Spleen (tissue), 11 donors: ENCODE results near the gene HIVEP3. TPM values are rescaled to one million over a fixed set of nuclear protein-coding genes. Genes with fewer than 3 reads are reported as not detected.

Experiments
- DNase-seq: peaks from one replicate; pipeline ENCODE4 v3.0.0-alpha.2; 2020
- H3K27ac ChIP-seq, 8 donors: fragments of 200-600 bp; sonication (generic) in 7 of 8; 1 replicate in 4 of 8; 2 replicates in 4 of 8; pipeline versions ENCODE4 v1.5.0 to v1.8.0; 2016 to 2021; ENCODE audit warnings: inconsistent platforms in 4 of 8, mild to moderate bottlenecking in 4 of 8, moderate library complexity in 1 of 8
- H3K27me3 ChIP-seq, 7 donors: fragments of 200-600 bp; sonication (generic) in 6 of 7; replicated peaks in 1 of 7; 1 replicate in 4 of 7; 2 replicates in 3 of 7; pipeline versions ENCODE4 v1.5.0 to v1.8.0; 2016 to 2021; ENCODE audit warnings: inconsistent platforms in 3 of 7, mild to moderate bottlenecking in 1 of 7
- H3K36me3 ChIP-seq, 6 donors: fragments of 200-600 bp; sonication (generic) in 5 of 6; 1 replicate in 4 of 6; 2 replicates in 2 of 6; pipeline versions ENCODE4 v1.5.0 to v1.8.0; 2016 to 2021; ENCODE audit warnings: inconsistent platforms in 2 of 6
- H3K4me1 ChIP-seq, 6 donors: fragments of 200-600 bp; sonication (generic) in 5 of 6; 1 replicate in 3 of 6; 2 replicates in 3 of 6; pipeline versions ENCODE4 v1.5.0 to v1.8.0; 2016 to 2021; ENCODE audit warnings: inconsistent platforms in 3 of 6
- H3K4me3 ChIP-seq, 8 donors: fragments of 200-600 bp; sonication (generic) in 7 of 8; 1 replicate in 4 of 8; 2 replicates in 4 of 8; pipeline versions ENCODE4 v1.5.0 to v1.8.0; 2016 to 2021; ENCODE audit warnings: inconsistent platforms in 4 of 8, mild to moderate bottlenecking in 4 of 8, moderate library complexity in 2 of 8
- H3K9me3 ChIP-seq, 8 donors: fragments of 200-600 bp; sonication (generic) in 7 of 8; 1 replicate in 4 of 8; 2 replicates in 4 of 8; pipeline versions ENCODE4 v1.5.0 to v1.8.0; 2016 to 2021; ENCODE audit warnings: inconsistent platforms in 4 of 8
- POLR2A ChIP-seq, 3 donors: fragments of 450-650 bp; IDR thresholded peaks; one replicate each; pipeline ENCODE4 v1.5.1; 2017; ENCODE audit warnings: antibody characterized with exemption in 3 of 3, mild to moderate bottlenecking in 1 of 3
- POLR2AphosphoS5 ChIP-seq, 3 donors: sonication (generic); formaldehyde crosslinking; IDR thresholded peaks; one replicate each; pipeline ENCODE4 v1.5.1; 2017; ENCODE audit warnings: antibody characterized with exemption in 3 of 3
- WGBS, 5 donors: extraction: QIAGEN DNeasy Blood & Tissue Kit in 3 of 5; methylation state at CpG; one replicate each; pipeline versions ENCODE4 v1.1.5 to v1.1.7; 2013 to 2018; 5-methylcytosine and 5-hydroxymethylcytosine counted together
- intact Hi-C: fragments of 100-400 bp; cut with DNase I; formaldehyde crosslinking; loops from one replicate; pipeline ENCODE4 v1.15.0; 2023; ENCODE audit warnings: low total_unique reads
- polyA plus RNA-seq, 3 donors: library from polyadenylated mRNA; stranded (reverse); fragments of 200-250 nt; gene quantifications; one replicate each; pipeline ENCODE4 v1.2.1, GENCODE V29; 2013
- total RNA-seq, 7 donors: library from RNA; depleted of rRNA in 3 of 7; stranded (reverse); fragments of >200 nt in 3 of 7; fragmentation: NEBNext Ultra II Directional in 4 of 7; extraction: Animal tissue kit (Norgen Biotek cat#: 25700) in 4 of 7; gene quantifications; one replicate each; pipeline versions ENCODE4 v1.1.0 to v1.2.1, GENCODE V29; 2016 to 2021
- TF ChIP-seq, protein P1 (sequence below), 11 experiments: fragments of 200-600 bp in 7 of 11; fragments of 450-650 bp in 4 of 11; sonication (generic) in 4 of 11; IDR thresholded peaks in 8 of 11; conservative IDR thresholded peaks in 3 of 11; 1 replicate in 7 of 11; 2 replicates in 4 of 11; pipeline versions ENCODE4 v1.4.0 to v1.8.0; 2016 to 2021; ENCODE audit warnings: antibody characterized with exemption in 11 of 11, inconsistent platforms in 4 of 11, mild to moderate bottlenecking in 1 of 11
- donor health status: healthy with polysubstance abuse.
- donor health status: DM: no; HTN: no; CAD: no; lungs with moderate emphysema.
- donor health status: DM: no; HTN: no; CAD: no.
- donor health status: Bipolar disorder and iron deficiency.
- donor health status: healthy.
- donor health status: DM: no; HTN: no; CAD: no.
- donor health status: DM: yes; HTN: yes; CAD: no.

HIVEP3 gene
- total and polyA plus RNA-seq, 10 donors = 2.4 to 21.2 (median 8.2) TPM

DNA sequence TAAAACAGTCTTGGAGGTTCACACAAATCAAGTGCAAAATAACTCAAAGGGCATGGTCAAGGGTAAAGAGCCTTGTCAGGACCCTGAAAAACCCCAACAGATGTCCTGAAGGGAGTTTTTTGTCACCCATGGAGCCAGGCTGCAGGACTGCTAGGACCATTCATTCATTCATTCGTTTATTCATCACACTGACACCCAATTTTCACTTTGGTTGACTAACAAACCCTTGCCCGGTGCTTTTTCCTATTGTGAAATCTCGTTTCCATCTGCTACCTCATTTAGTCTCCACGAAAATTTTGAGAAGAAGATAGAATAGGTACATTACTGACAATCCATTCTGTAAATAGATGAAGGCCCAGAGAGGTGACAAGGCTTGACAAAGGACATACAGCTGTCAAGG, 216.0 kb downstream of the HIVEP3 start:
- H3K27ac ChIP-seq = no peak overlapping the region
- H3K27me3 ChIP-seq = no peaks in the 10 kb centered on the region
- intact Hi-C loops = no loop called here
- peaks cover 0 to 11% (median 0%) of the 10 kb centered on the region in 6 donors for H3K4me1 ChIP-seq
- H3K36me3 ChIP-seq = no peaks in the 10 kb centered on the region
- no peak overlapping the region for H3K4me3 ChIP-seq
- TF ChIP-seq POLR2A (IDR thresholded peaks at IDR 0.05) (no peak), POLR2AphosphoS5 (IDR thresholded peaks at IDR 0.05) (no peak)
- TF ChIP-seq, protein P1, sequence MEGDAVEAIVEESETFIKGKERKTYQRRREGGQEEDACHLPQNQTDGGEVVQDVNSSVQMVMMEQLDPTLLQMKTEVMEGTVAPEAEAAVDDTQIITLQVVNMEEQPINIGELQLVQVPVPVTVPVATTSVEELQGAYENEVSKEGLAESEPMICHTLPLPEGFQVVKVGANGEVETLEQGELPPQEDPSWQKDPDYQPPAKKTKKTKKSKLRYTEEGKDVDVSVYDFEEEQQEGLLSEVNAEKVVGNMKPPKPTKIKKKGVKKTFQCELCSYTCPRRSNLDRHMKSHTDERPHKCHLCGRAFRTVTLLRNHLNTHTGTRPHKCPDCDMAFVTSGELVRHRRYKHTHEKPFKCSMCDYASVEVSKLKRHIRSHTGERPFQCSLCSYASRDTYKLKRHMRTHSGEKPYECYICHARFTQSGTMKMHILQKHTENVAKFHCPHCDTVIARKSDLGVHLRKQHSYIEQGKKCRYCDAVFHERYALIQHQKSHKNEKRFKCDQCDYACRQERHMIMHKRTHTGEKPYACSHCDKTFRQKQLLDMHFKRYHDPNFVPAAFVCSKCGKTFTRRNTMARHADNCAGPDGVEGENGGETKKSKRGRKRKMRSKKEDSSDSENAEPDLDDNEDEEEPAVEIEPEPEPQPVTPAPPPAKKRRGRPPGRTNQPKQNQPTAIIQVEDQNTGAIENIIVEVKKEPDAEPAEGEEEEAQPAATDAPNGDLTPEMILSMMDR (IDR thresholded peaks at IDR 0.05 in 8 of 11, conservative IDR thresholded peaks at IDR 0.05 in 3 of 11) = no peak
- WGBS, 5 donors = 45 to 82% (median 64%) methylated on average over 4 of the region's 4 CpGs
- DNase-seq = no peak
- no peaks in the 10 kb centered on the region for H3K9me3 ChIP-seq

DNA sequence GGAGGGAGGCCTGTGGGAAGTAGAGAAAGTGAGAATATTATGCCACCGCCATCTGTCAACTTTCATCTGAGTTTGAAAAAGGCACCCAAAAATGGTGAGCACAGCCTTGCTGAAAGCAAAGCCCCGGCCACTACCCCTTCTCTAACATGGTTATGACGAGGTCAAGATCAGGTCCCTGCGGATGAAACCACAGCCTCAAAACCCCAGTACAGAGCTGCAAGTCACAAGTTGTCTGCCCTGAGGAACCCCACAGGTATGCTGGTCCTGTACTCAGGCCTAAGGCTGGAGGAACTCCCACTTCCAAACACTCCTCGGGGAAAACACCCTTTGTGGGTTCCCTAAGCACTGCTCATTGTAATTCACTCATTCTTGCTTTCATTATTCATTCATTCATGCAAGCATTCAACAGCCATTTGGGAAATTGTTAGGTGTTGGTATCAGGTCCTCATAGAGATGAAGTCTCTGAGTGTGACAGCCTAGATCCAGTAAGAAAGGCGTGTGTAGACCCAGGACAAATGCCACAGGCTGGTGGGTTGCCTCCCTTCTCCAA, 217.7 kb downstream of the HIVEP3 start:
- no peaks in the 10 kb centered on the region for H3K27me3 ChIP-seq
- WGBS, 5 donors = 80 to 87% (median 81%) methylated on average over 6 of the region's 6 CpGs
- no peak overlapping the region for H3K27ac ChIP-seq
- TF ChIP-seq POLR2AphosphoS5 (IDR thresholded peaks at IDR 0.05) = no peak
- TF ChIP-seq POLR2A (IDR thresholded peaks at IDR 0.05) = no peak
- TF ChIP-seq, protein P1 (IDR thresholded peaks at IDR 0.05 in 8 of 11, conservative IDR thresholded peaks at IDR 0.05 in 3 of 11) = no peak
- no peak overlapping the region for H3K4me3 ChIP-seq
- intact Hi-C loops = no loop called here
- no peaks in the 10 kb centered on the region for H3K36me3 ChIP-seq
- H3K4me1 ChIP-seq = peaks cover 0 to 8% (median 0%) of the 10 kb centered on the region in 6 donors
- no peak for DNase-seq
- H3K9me3 ChIP-seq = no peaks in the 10 kb centered on the region

DNA sequence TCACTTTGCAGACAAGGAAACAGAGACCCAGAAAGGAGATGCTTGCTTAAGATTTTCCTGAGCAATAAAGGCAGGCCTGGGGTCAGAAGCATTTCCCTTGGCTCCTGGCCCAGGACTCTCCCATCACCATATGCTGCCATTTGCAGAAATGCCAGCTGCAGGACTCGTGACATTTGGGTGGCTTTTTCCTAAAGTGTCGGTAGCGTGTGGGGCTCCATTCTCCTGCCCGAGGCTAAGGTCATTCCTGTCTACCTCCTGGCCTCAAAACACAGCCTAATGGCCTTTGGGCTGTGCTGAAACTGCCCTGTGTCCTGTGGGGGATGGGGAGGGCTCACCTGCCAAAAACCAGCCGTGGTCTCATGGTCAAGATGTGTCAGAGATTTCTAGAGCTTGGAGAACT, 218.1 kb downstream of the HIVEP3 start:
- intact Hi-C loops = no loop called here
- Histone ChIP-seq H3K4me3 (no peak overlapping the region), H3K27ac (no peak overlapping the region), H3K36me3 (no peaks in the 10 kb centered on the region), H3K4me1 (peaks cover 0 to 8% (median 0%) of the 10 kb centered on the region in 6 donors), H3K9me3 (no peaks in the 10 kb centered on the region), H3K27me3 (no peaks in the 10 kb centered on the region)
- TF ChIP-seq POLR2AphosphoS5 (IDR thresholded peaks at IDR 0.05) (no peak), POLR2A (IDR thresholded peaks at IDR 0.05) (no peak)
- TF ChIP-seq, protein P1 (IDR thresholded peaks at IDR 0.05 in 8 of 11, conservative IDR thresholded peaks at IDR 0.05 in 3 of 11) = no peak
- DNase-seq = no peak
- WGBS, 5 donors = 68 to 83% (median 80%) methylated on average over 5 of the region's 5 CpGs

DNA sequence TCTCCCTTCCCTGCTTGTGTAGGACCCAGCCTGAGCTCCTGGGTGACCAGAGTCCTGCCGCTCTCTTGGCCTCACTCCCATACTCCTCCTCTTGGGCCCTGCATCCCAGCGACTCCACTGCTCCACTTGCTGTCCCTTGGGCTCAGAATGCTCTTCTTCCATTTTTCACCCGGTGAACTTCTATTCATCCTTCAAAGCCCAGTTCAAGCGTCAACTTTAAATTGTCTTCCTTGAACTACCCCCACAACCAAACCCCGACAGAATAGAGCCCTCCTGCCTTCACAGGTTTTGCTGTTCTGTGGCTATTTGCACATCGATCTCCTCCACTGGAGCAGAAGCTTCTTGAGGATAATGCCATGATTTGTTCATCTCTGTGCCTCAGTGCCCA, 218.9 kb downstream of the HIVEP3 start:
- H3K9me3 ChIP-seq = no peaks in the 10 kb centered on the region
- H3K36me3 ChIP-seq = no peaks in the 10 kb centered on the region
- intact Hi-C loops = no loop called here
- H3K4me1 ChIP-seq = peaks cover 0 to 14% (median 0%) of the 10 kb centered on the region in 6 donors
- no peak for DNase-seq
- H3K4me3 ChIP-seq = no peak overlapping the region
- WGBS, 5 donors = 92 to 96% (median 95%) methylated on average over 6 of the region's 6 CpGs
- no peak overlapping the region for H3K27ac ChIP-seq
- TF ChIP-seq POLR2A (IDR thresholded peaks at IDR 0.05) (no peak), POLR2AphosphoS5 (IDR thresholded peaks at IDR 0.05) (no peak)
- TF ChIP-seq, protein P1 (IDR thresholded peaks at IDR 0.05 in 8 of 11, conservative IDR thresholded peaks at IDR 0.05 in 3 of 11) = no peak
- H3K27me3 ChIP-seq = no peaks in the 10 kb centered on the region
